ENCODE data around the gene RIOK3.

DNA sequence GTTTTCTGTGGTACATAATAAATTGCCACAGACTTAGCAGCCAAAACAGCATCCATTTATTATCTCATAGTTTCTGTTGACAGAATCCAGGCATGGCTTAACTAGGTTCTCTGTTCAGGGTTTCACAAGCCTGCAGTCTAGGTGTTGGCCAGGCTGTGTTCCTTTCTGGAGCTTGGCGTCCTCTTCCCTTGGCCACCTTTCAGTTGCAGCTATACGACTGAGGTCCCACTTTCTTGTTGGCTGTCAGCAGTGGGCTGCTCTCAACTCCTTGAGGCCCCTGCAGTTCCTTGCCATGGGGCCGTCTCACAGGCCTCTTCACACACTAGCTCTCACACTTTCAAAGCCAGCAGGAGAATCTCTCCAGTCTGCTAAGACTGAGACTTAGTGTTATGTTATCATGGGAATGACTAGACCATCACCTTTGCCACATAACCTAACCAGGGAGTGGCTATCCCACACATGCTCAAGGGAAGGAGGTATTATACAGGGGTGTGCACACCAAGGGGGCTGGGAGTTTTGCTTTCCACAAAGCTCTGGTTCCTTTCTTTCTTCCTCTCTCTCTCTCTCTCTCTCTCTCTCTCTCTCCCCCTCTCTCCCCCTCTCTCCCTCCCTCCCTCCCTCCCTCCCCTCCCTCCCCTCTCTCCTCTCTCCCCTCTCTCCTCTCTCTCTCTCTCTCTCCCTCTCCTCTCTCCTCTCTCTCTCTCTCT lies 15.8 kb downstream of the RIOK3 start:
- TF ChIP-seq, protein P1, sequence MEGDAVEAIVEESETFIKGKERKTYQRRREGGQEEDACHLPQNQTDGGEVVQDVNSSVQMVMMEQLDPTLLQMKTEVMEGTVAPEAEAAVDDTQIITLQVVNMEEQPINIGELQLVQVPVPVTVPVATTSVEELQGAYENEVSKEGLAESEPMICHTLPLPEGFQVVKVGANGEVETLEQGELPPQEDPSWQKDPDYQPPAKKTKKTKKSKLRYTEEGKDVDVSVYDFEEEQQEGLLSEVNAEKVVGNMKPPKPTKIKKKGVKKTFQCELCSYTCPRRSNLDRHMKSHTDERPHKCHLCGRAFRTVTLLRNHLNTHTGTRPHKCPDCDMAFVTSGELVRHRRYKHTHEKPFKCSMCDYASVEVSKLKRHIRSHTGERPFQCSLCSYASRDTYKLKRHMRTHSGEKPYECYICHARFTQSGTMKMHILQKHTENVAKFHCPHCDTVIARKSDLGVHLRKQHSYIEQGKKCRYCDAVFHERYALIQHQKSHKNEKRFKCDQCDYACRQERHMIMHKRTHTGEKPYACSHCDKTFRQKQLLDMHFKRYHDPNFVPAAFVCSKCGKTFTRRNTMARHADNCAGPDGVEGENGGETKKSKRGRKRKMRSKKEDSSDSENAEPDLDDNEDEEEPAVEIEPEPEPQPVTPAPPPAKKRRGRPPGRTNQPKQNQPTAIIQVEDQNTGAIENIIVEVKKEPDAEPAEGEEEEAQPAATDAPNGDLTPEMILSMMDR (IDR thresholded peaks at IDR 0.05), result no peak
- TF ChIP-seq POLR2AphosphoS5 (IDR thresholded peaks at IDR 0.05), result peak in 1 of 4 donors; percentile 30
